Dendritic cell treated with granulocyte-macrophage colony-stimulating factor and Interleukin-4, amounts not matched to agents 40 ng/mL and 50 ng/mL, for 4 days (primary cell): ENCODE results near the gene HAUS5.

Source experiments
- H3K27ac Mint-ChIP-seq: one replicate; pipeline ENCODE4 v1.8.0; 2022; ENCODE audit warnings: mild to moderate bottlenecking, mixed read lengths
- H3K27me3 Mint-ChIP-seq: one replicate; pipeline ENCODE4 v1.8.0; 2022; ENCODE audit warnings: mild to moderate bottlenecking, mixed read lengths
- H3K36me3 Mint-ChIP-seq: one replicate; pipeline ENCODE4 v1.8.0; 2022; ENCODE audit warnings: low read depth, mixed read lengths
- H3K4me1 Mint-ChIP-seq: one replicate; pipeline ENCODE4 v1.8.0; 2022; ENCODE audit warnings: low read depth, mixed read lengths
- H3K4me3 Mint-ChIP-seq: one replicate; pipeline ENCODE4 v1.8.0; 2022; ENCODE audit warnings: mild to moderate bottlenecking, moderate library complexity, mixed read lengths
- H3K9me3 Mint-ChIP-seq: one replicate; pipeline ENCODE4 v1.8.0; 2022; ENCODE audit warnings: mixed read lengths
- intact Hi-C: fragments of 100-400 bp; cut with micrococcal nuclease; formaldehyde crosslinking; loops from one replicate; pipeline ENCODE4 v1.15.0; 2022

HAUS5 gene

DNA sequence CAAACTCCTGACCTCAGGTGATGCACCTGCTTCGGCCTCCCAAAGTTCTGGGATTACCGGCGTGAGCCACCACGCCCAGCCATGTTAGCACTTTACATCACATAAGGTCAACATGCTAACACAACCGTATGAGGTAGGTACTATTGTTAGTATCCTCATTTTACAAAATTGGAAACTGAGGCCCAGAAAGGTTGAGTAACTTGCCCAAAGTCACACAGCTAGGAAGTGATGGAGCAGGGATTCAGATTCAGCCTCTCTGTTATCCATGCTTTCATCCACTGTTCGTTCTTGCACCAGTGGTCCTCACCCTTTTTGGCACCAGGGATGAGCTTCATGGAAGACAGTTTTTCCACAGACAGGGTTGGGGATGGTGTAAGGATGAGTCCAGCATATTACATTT lies 44.2 kb downstream of the HAUS5 start:
- Mint-ChIP-seq H3K9me3 (no peaks in the 10 kb centered on the region), H3K27me3 (no peaks in the 10 kb centered on the region), H3K27ac (no peak overlapping the region), H3K4me1 (peaks cover 11% of the 10 kb centered on the region), H3K4me3 (no peak overlapping the region), H3K36me3 (peaks cover 99% of the 10 kb centered on the region)
- intact Hi-C loops, result no loop called here

DNA sequence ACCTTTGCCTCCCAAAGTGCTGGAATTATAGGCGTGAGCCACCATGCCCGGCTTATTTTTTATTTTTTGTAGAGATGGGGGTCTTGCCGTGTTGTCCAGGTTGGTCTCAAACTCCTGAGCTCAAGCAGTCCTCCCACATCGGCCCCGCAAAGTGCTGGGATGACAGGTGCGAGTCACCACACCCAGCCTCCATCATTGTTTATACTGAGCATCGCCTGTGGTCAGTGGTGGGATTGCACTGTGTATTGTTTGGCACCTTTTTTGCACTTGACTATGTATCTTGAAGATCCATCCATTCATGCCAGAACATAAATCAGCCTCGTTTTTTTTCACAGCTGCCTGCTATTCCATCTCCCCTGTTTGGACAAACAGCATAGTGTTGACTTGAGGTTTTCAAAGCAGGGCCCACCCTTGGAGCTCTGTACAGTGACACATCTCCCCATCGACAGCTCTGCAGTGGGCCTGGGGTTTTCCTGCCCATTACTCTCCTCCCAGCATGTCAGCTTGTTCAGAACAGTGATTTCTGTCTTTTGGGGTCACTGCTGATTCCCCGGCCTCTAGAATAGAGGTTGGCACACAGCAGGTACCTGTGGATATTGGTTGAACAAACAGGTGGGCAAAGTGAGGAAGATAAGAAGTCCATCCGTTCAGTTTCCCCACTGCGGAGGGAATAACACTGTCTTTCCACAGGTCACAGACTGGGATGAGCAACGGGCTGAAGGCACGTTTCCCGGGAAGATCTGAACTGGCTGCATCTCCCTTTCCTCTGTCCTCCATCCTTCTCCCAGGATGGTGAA lies 45.6 kb downstream of the HAUS5 start:
- intact Hi-C loops, result no loop called here
- no peak overlapping the region for H3K4me3 Mint-ChIP-seq
- H3K27me3 Mint-ChIP-seq, result no peaks in the 10 kb centered on the region
- H3K36me3 Mint-ChIP-seq, result peaks cover 99% of the 10 kb centered on the region
- no peak overlapping the region for H3K27ac Mint-ChIP-seq
- H3K4me1 Mint-ChIP-seq, result peaks cover 5% of the 10 kb centered on the region
- no peaks in the 10 kb centered on the region for H3K9me3 Mint-ChIP-seq

DNA sequence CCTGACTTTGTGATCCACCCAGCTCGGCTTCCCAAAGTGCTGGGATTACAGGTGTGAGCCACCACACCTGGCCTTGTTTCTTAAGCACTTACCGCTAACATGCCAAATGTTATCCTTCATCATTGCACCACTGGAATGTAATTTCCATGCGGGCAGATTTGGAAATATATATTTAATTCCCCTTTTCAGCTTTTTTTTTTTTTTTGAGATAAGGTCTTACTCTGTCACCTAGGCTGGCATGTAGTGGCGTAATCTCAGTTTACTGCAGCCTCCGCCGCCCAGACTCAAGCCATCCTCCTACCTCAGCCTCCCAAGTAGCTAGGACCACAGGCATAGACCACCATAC lies 49.4 kb downstream of the HAUS5 start:
- H3K4me1 Mint-ChIP-seq, result no peaks in the 10 kb centered on the region
- intact Hi-C loops, result no loop called here
- no peak overlapping the region for H3K27ac Mint-ChIP-seq
- H3K4me3 Mint-ChIP-seq, result no peak overlapping the region
- H3K9me3 Mint-ChIP-seq, result no peaks in the 10 kb centered on the region
- H3K36me3 Mint-ChIP-seq, result peaks cover 93% of the 10 kb centered on the region
- no peaks in the 10 kb centered on the region for H3K27me3 Mint-ChIP-seq

DNA sequence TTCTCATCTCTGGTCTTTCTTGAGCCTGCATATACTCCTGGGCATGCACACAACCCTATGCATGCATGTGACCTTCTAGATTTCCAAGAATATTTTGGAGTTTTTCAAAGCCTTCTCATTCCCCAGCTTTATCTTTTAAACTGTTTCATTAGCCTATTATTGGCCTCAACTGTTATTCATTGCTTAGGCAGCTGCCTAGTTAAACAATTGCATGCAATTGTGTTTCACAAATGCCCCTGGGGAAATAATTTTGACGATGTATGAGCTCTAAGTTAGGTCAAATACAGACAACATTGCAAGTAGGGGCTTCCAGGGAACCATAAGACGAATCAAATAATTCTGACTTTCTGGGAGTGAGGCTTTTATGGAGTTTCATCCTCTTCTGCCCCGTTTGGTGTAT lies 51.4 kb downstream of the HAUS5 start:
- Mint-ChIP-seq H3K27ac (no peak overlapping the region), H3K4me1 (no peaks in the 10 kb centered on the region), H3K27me3 (no peaks in the 10 kb centered on the region), H3K4me3 (no peak overlapping the region), H3K9me3 (no peaks in the 10 kb centered on the region), H3K36me3 (peaks cover 73% of the 10 kb centered on the region)
- intact Hi-C loops, result no loop called here

DNA sequence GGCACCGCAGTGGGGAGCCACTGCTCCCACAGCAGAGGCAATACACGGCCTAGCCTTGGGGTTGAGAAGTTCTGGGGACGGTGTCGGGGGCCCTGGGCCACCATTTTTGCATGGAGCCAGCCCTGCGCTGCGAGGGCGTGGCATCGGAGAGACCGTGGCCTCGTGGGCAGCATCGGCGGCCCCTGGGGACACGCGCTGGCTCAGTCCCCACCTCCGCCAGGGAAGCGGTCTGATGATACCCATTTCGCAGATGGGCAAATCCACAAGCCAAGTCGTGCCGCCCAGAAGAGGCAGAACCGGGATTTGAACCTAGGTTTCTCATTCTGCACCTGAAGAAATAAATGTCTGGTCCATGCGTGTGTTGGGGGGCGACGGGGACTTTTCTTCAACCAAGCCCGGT lies 52.6 kb downstream of the HAUS5 start:
- Mint-ChIP-seq H3K27ac (no peak overlapping the region), H3K4me1 (no peaks in the 10 kb centered on the region), H3K27me3 (peaks cover 10% of the 10 kb centered on the region), H3K9me3 (no peaks in the 10 kb centered on the region), H3K36me3 (peaks cover 61% of the 10 kb centered on the region), H3K4me3 (no peak overlapping the region)
- intact Hi-C loops, result no loop called here

DNA sequence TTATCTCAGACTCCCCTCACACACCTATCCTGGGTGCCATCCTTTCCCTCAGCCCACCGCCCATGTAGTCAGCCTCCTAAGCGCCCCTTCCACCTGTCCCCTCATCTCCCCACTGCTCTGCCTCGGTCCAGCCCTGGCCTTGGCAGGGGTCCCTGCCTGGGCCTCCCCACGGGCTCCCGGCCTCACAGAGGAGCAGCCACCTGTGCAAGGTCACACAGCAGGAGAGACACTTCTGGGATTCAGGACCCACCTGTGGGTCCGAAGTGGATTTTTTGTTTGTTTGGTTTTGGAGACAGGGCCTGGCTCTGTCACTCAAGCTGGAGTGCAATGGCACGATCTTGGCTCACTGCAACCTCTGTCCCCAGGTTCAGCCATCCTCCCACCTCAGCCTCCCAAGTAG lies 53.1 kb downstream of the HAUS5 start:
- Mint-ChIP-seq H3K27me3 (peaks cover 11% of the 10 kb centered on the region), H3K4me1 (no peaks in the 10 kb centered on the region), H3K9me3 (no peaks in the 10 kb centered on the region), H3K27ac (no peak overlapping the region), H3K4me3 (no peak overlapping the region), H3K36me3 (peaks cover 56% of the 10 kb centered on the region)
- intact Hi-C loops, result no loop called here

DNA sequence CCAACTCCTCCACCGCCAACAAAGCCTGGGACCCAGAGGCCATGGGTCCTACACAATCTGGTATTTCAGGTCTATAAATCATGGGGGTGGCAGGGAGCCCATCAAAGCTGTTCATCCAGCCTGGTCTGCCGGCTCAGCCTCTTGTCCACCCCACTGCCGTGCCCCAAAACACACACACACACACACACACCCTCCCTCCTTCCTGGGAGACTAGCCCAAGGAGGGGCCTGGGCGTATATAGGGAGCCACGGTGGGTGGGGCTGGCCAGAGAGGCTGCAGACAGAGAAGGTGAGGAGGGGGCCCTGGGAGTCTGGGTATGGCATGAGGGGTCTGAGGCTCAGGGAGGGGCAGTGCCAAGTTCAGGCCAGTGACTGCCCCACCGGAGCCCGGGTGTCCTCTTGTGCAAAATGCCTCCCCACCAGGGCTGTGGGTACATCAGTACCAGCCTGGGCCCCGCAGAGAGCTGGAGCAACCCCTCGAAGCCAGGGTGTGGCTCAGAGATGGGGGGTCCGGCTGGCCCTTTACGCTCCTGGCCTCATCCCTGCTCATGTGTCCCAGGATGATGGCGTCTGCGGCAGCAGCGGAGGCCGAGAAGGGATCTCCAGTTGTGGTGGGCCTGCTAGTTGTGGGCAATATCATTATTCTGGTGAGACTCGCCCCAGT lies 53.8 kb downstream of the HAUS5 start, which contains the start of gene UPK1A:
Gene UPK1A (plus strand): TSS at position 267 of the 663 bp plus-strand sequence. CDS start 296 bp downstream, at position 563.
- Mint-ChIP-seq H3K36me3 (peaks cover 49% of the 10 kb centered on the region), H3K4me3 (no peak within 1 kb of the TSS), H3K4me1 (no peaks in the 10 kb centered on the region), H3K27ac (no peak within 1 kb of the TSS), H3K9me3 (no peaks in the 10 kb centered on the region), H3K27me3 (peaks cover 17% of the 10 kb centered on the region)
- intact Hi-C loops, result no loop called here

DNA sequence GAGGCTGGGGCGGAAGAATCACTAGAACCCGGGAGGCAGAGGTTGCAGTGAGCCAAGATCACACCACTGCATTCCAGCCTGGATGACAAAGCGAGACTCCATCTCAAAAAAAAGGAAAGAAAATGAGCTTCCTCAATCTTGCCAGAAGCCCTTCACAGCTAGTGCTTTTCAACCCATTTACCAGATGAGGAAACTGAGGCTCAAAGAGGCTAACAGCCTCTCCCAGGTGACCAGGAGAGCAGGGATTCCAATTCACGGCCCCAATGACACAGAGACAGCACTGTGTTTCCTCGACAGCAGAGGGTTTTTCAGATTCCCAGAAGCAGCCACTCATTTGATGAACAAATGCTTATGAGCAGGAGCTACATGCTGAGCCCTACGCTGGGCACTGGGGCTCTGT lies 57.0 kb downstream of the HAUS5 start:
- no peak overlapping the region for H3K27ac Mint-ChIP-seq
- H3K9me3 Mint-ChIP-seq, result no peaks in the 10 kb centered on the region
- H3K4me1 Mint-ChIP-seq, result peaks cover 8% of the 10 kb centered on the region
- intact Hi-C loops, result no loop called here
- peaks cover 17% of the 10 kb centered on the region for H3K36me3 Mint-ChIP-seq
- H3K27me3 Mint-ChIP-seq, result peaks cover 47% of the 10 kb centered on the region
- H3K4me3 Mint-ChIP-seq, result no peak overlapping the region

DNA sequence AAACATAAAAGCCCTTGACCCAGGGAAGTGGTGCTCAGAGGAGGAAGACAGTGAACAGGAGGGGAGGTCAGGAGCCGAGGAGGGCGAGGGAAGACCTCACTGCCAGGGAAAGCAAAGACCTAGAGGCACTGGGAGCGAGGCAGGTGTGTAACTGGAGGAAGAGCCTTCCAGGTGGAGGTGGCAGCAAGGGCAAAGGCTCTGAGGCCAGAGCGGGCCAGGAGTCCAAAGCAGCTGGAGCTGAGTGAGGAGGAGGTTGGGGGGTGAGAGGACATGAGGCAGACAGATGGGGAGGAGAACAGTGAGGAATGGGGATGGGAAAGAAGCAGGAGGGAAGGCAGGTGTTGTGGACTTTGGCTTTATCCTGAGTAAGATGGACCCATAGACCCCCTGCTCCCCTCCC lies 57.4 kb downstream of the HAUS5 start:
- H3K4me1 Mint-ChIP-seq, result peaks cover 8% of the 10 kb centered on the region
- H3K36me3 Mint-ChIP-seq, result peaks cover 13% of the 10 kb centered on the region
- no peak overlapping the region for H3K4me3 Mint-ChIP-seq
- intact Hi-C loops, result no loop called here
- peaks cover 50% of the 10 kb centered on the region for H3K27me3 Mint-ChIP-seq
- no peak overlapping the region for H3K27ac Mint-ChIP-seq
- H3K9me3 Mint-ChIP-seq, result no peaks in the 10 kb centered on the region

DNA sequence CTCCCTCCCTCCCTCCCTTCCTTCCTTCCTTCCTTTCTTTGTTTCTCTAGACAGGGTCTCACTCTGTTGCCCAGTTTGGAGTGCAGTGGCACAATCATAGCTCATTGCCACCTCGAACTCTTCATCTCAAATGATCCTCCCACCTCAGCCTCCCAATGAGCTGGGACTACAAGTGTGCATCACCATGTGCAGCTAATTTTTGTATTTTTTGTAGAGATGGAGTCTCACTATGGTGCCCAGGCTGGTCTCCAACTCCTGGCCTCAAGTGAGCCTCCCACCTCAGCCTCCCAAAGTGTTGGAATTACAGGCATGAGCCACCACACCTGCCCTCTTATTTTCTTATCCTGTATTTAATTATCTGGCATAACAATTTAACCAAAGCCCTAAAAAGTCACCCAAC lies 58.2 kb downstream of the HAUS5 start:
- Mint-ChIP-seq H3K9me3 (no peaks in the 10 kb centered on the region), H3K4me1 (peaks cover 8% of the 10 kb centered on the region), H3K27me3 (peaks cover 53% of the 10 kb centered on the region), H3K36me3 (peaks cover 6% of the 10 kb centered on the region), H3K4me3 (no peak overlapping the region), H3K27ac (no peak overlapping the region)
- intact Hi-C loops, result no loop called here

DNA sequence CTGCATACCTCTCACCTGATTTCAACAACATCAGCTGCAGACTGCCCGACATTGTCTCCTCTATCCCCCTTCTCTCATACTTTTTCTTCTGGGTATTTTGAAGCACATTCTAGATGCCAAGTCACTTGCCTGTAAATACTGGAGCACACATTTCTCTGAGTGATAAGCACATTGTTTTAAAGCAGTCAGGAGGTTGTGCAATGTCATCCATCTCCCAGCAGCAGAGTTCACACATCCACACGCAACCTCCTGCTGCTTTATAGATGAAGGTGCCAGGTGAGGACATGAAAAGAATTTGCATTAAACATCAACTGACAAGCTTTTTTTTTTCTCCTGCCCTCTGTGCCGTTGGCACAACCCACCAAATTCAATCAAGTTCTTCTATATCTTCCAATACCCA lies 59.3 kb downstream of the HAUS5 start:
- peaks cover 61% of the 10 kb centered on the region for H3K27me3 Mint-ChIP-seq
- intact Hi-C loops, result no loop called here
- no peak overlapping the region for H3K4me3 Mint-ChIP-seq

DNA sequence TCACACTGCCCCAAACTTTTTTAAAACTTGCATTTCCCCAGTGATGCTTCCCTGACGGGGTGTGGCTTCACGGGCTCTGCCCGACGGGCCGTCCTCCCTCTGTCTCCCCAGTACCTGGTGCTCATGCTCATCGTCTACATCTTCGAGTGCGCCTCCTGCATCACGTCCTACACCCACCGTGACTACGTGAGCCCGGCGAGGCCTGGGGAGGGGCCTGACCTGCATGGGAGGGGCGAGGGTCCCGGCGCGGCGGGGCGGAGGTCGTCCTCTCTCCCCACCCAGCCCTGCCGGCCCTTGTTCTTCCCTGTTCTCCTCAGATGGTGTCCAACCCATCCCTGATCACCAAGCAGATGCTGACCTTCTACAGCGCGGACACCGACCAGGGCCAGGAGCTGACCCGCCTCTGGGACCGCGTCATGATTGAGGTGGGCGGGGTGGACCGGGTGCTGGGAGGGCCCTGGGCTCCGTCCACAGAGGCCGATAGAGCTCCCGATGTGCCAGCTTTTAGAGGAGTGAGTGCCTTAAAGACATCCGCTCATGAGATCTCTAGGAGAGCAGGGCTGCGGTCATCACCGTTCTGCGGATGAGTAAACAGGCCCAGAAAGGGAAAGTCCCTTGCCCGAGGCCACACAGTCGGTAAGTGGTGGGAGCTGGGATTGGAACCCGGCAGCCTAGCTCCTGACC lies 60.7 kb downstream of the HAUS5 start:
- Mint-ChIP-seq H3K27me3 (peaks cover 62% of the 10 kb centered on the region), H3K9me3 (no peaks in the 10 kb centered on the region), H3K27ac (no peak overlapping the region), H3K4me3 (peak overlapping the region; percentile 52), H3K4me1 (peaks cover 8% of the 10 kb centered on the region), H3K36me3 (no peaks in the 10 kb centered on the region)
- intact Hi-C loops, result no loop called here

More for the DNA sequence above, 59.3 kb downstream of the HAUS5 start:
- Mint-ChIP-seq H3K36me3 (no peaks in the 10 kb centered on the region), H3K9me3 (no peaks in the 10 kb centered on the region), H3K27ac (no peak overlapping the region), H3K4me1 (peaks cover 8% of the 10 kb centered on the region)
